ENCODE results near the gene ARL2BP.

- TF ChIP-seq GABPA (IDR thresholded peaks at IDR 0.05; ENCODE audit: low read depth, low read length), result no peak
- no peak for TF ChIP-seq GABPA (CRISPR knock-in tag; IDR thresholded peaks at IDR 0.05; ENCODE audit: low read depth)
- TF ChIP-seq CHD2 (IDR thresholded peaks at IDR 0.05; ENCODE audit: low read depth, low read length), result no peak
- TF ChIP-seq ZBTB38 (CRISPR knock-in tag; IDR thresholded peaks at IDR 0.05), result no peak
- TF ChIP-seq CTCF (CRISPR knock-in tag; IDR thresholded peaks at IDR 0.05), result no peak
- no peak for TF ChIP-seq POLR2A (IDR thresholded peaks at IDR 0.05; ENCODE audit: insufficient read depth in 1 of 2, low read depth in 2 of 2, low read length in 2 of 2)
- TF ChIP-seq ZBTB8A (CRISPR knock-in tag; IDR thresholded peaks at IDR 0.05; ENCODE audit: borderline replicate concordance, low read depth), result no peak
- no peak for TF ChIP-seq XRCC5 (optimal IDR thresholded peaks at IDR 0.05; ENCODE audit: low read length)
- TF ChIP-seq EP300 (IDR thresholded peaks at IDR 0.05; ENCODE audit: low read depth in 2 of 2, low read length in 2 of 2), result no peak
- no peak for TF ChIP-seq EP300 (CRISPR knock-in tag; IDR thresholded peaks at IDR 0.05; ENCODE audit: borderline replicate concordance)
- TF ChIP-seq ZNF530 (CRISPR knock-in tag; IDR thresholded peaks at IDR 0.05; ENCODE audit: low read depth), result no peak
- no peak for TF ChIP-seq ZNF331 (CRISPR knock-in tag; IDR thresholded peaks at IDR 0.05)
- TF ChIP-seq ZNF326 (CRISPR knock-in tag; IDR thresholded peaks at IDR 0.05; ENCODE audit: borderline replicate concordance), result no peak
- TF ChIP-seq UBTF (CRISPR knock-in tag; IDR thresholded peaks at IDR 0.05), result 0 out of 2 replicates have a peak, but pooled peaks have one; percentile 24
Observed at GRCh38 chr16:57289391-57290257, 44.6 kb downstream of the ARL2BP start.
